Esophagus muscularis mucosa (tissue), 4 donors: ENCODE data around the gene GNA15. TPM values are rescaled to one million over a fixed set of nuclear protein-coding genes. Genes with fewer than 3 reads are reported as not detected.

Experiments used
- DNase-seq: peaks from one replicate; pipeline ENCODE4 v3.0.0-alpha.2; 2017; ENCODE audit errors: extremely low spot score
- H3K27ac ChIP-seq, 4 donors: fragments of 200-600 bp; sonication (generic); replicated peaks in 1 of 4; 1 replicate in 3 of 4; 2 replicates in 1 of 4; pipeline ENCODE4 v1.5.1; 2016 to 2019; ENCODE audit warnings: mild to moderate bottlenecking in 1 of 4
- H3K27me3 ChIP-seq, 4 donors: fragments of 200-600 bp; sonication (generic); one replicate each; pipeline versions ENCODE4 v1.5.1 to v1.6.0; 2016 to 2019
- H3K36me3 ChIP-seq, 4 donors: fragments of 200-600 bp; sonication (generic); one replicate each; pipeline ENCODE4 v1.5.1; 2016 to 2019
- H3K4me1 ChIP-seq, 4 donors: fragments of 200-600 bp; sonication (generic); one replicate each; pipeline ENCODE4 v1.5.1; 2016 to 2019
- H3K4me3 ChIP-seq, 4 donors: fragments of 200-600 bp; sonication (generic); 1 replicate in 2 of 4; 2 replicates in 2 of 4; pipeline ENCODE4 v1.5.1; 2016 to 2019; ENCODE audit warnings: mild to moderate bottlenecking in 4 of 4, moderate library complexity in 1 of 4
- H3K9me3 ChIP-seq, 4 donors: fragments of 200-600 bp; sonication (generic); 1 replicate in 3 of 4; 2 replicates in 1 of 4; pipeline ENCODE4 v1.5.1; 2016 to 2019
- CTCF ChIP-seq, 3 experiments: fragments of 200-600 bp in 2 of 3; fragments of 450-650 bp in 1 of 3; sonication (generic) in 2 of 3; IDR thresholded peaks; one replicate each; pipeline ENCODE4 v1.5.1; 2017 to 2019; ENCODE audit warnings: antibody characterized with exemption in 3 of 3, mild to moderate bottlenecking in 2 of 3, moderate library complexity in 1 of 3
- EP300 ChIP-seq: sonication (generic); formaldehyde crosslinking; IDR thresholded peaks from one replicate; pipeline ENCODE4 v1.6.1; 2017; ENCODE audit warnings: antibody characterized with exemption
- POLR2A ChIP-seq: fragments of 450-650 bp; IDR thresholded peaks from one replicate; pipeline ENCODE4 v1.6.1; 2017; ENCODE audit warnings: antibody characterized with exemption, moderate library complexity, mild to moderate bottlenecking, low read depth
- POLR2AphosphoS5 ChIP-seq, 2 donors: sonication (generic); formaldehyde crosslinking; IDR thresholded peaks; one replicate each; pipeline ENCODE4 v1.6.1; 2017; ENCODE audit warnings: antibody characterized with exemption in 2 of 2
- WGBS: methylation state at CpG from one replicate; pipeline ENCODE4 v1.1.5; 2018; 5-methylcytosine and 5-hydroxymethylcytosine counted together
- intact Hi-C: fragments of 100-400 bp; cut with DNase I; formaldehyde crosslinking; loops from one replicate; pipeline ENCODE4 v1.15.1; 2023
- total RNA-seq, 4 donors: library from RNA; depleted of rRNA; stranded (reverse); fragments of >200 nt; gene quantifications; one replicate each; pipeline versions ENCODE4 v1.1.0 to v1.2.1, GENCODE V29; 2016

The GNA15 gene
- total RNA-seq, 4 donors from 2014 or later, result 4.3 to 13.8 (median 5.3) TPM

- Histone ChIP-seq H3K4me3 (no peak overlapping the region), H3K36me3 (peaks cover 11 to 69% (median 67%) of the 10 kb centered on the region in 4 donors), H3K9me3 (no peaks in the 10 kb centered on the region), H3K4me1 (peaks cover 0 to 14% (median 7%) of the 10 kb centered on the region in 4 donors), H3K27me3 (no peaks in the 10 kb centered on the region), H3K27ac (no peak overlapping the region)
- intact Hi-C loops, result no loop called here
- TF ChIP-seq CTCF (IDR thresholded peaks at IDR 0.05), result no peak
- TF ChIP-seq POLR2AphosphoS5 (IDR thresholded peaks at IDR 0.05), result no peak
- no peak for TF ChIP-seq EP300
- no peak for TF ChIP-seq POLR2A
- 91% methylated on average over 22 of the region's 22 CpGs for WGBS
- no peak for DNase-seq
Observed at GRCh38 chr19:3121396-3121795, 14.4 kb upstream of the GNA15 start.

DNA sequence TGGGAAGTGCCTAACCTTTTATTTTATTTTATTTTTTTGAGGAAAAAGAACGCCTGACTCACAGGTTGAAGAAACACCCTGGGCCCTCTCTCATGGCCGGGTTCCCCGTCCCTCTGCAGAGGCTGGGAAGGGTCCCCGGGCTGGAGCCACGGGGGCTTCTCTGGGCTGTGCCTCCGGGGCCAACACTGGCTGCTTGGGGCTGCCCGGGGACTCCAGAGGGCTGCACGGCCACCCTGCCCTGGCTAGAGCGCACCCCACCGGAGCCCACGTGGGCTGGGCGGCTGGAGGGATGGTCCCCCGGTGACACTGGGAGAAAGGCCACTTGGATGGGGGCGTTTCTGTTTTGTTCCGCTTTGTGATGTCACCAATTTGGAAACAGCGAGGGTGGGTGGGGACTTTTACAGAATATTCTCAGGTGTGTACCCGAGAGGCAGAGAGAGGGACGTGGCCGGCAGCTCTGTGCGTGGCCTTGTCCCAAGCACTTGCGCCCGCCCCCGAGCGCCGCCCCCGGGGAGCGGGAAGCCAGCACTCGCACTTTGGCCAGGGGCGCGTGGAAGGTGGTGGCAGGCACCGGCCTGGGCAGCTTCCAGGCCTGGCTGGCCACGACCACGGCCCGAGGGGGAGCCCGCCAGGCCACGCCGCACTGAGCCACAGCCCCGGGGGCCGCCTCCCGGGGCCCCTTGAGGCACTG lies 13.9 kb upstream of the GNA15 start:
- WGBS, result 91% methylated on average over 11 of the region's 40 CpGs
- no peaks in the 10 kb centered on the region for H3K27me3 ChIP-seq
- no peaks in the 10 kb centered on the region for H3K9me3 ChIP-seq
- H3K36me3 ChIP-seq, result peaks cover 11 to 63% (median 61%) of the 10 kb centered on the region in 4 donors
- H3K27ac ChIP-seq, result no peak overlapping the region
- no peak overlapping the region for H3K4me3 ChIP-seq
- no peak for DNase-seq
- intact Hi-C loops, result no loop called here
- H3K4me1 ChIP-seq, result peaks cover 0 to 8% (median 1%) of the 10 kb centered on the region in 4 donors
- no peak for TF ChIP-seq POLR2AphosphoS5 (IDR thresholded peaks at IDR 0.05)

DNA sequence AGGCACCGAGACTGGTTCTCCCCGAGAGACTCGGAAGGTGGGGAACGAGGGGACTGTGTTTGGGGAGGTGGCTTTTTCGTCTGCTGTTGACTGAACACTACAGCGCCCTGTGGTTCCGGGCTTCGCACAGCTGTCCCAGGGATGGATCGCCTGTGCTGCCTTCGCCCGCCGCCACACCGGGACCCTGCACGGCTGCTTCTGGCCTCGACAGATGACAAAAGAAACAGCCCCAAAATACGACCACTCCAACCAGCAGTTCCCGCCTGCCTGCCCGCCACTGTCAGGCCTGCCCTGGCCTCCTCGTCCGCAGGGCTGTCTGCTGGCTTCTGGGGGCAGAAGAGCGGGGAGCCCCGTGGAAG lies 13.3 kb upstream of the GNA15 start:
- H3K4me3 ChIP-seq, result no peak overlapping the region
- no peaks in the 10 kb centered on the region for H3K27me3 ChIP-seq
- peaks cover 0 to 7% (median 0%) of the 10 kb centered on the region in 4 donors for H3K4me1 ChIP-seq
- H3K36me3 ChIP-seq, result peaks cover 11 to 59% (median 57%) of the 10 kb centered on the region in 4 donors
- 91% methylated on average over 16 of the region's 22 CpGs for WGBS
- intact Hi-C loops, result no loop called here
- TF ChIP-seq CTCF (IDR thresholded peaks at IDR 0.05), result no peak
- TF ChIP-seq POLR2AphosphoS5 (IDR thresholded peaks at IDR 0.05), result no peak
- no peak for TF ChIP-seq EP300
- no peak for TF ChIP-seq POLR2A
- no peak overlapping the region for H3K27ac ChIP-seq
- H3K9me3 ChIP-seq, result no peaks in the 10 kb centered on the region
- DNase-seq, result no peak

- TF ChIP-seq CTCF (IDR thresholded peaks at IDR 0.05) (no peak), POLR2A (no peak), EP300 (no peak), POLR2AphosphoS5 (IDR thresholded peaks at IDR 0.05) (no peak)
- Histone ChIP-seq H3K9me3 (no peaks in the 10 kb centered on the region), H3K27me3 (no peaks in the 10 kb centered on the region), H3K4me3 (no peak overlapping the region), H3K27ac (no peak overlapping the region), H3K4me1 (peaks cover 0 to 7% (median 0%) of the 10 kb centered on the region in 4 donors), H3K36me3 (peaks cover 11 to 52% (median 50%) of the 10 kb centered on the region in 4 donors)
- intact Hi-C loops, result no loop called here
- DNase-seq, result no peak
- WGBS, result 93% methylated on average over 16 of the region's 29 CpGs
Observed at GRCh38 chr19:3123088-3123721, 12.6 kb upstream of the GNA15 start.

DNA sequence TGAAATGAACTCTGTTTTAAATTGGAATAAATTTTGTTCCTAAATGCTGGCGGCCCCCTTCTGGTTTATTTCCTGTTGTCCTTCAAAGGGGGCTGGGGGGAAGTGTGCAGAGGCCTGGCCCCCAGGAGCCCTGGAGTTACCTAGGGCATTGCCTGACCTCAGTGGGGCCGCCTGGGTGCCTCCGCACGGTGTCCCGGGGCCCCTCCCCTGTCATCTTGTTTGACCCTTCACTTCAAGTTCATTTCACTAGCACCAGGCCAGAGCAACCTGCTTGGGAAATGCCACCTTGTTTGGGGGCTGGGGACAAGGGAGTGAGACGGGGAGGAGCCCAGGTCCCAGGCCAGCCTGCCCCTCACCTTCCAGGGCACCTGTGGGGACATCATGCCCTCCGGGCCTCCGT lies 11.9 kb upstream of the GNA15 start:
- TF ChIP-seq POLR2A (no peak), CTCF (IDR thresholded peaks at IDR 0.05) (no peak), POLR2AphosphoS5 (IDR thresholded peaks at IDR 0.05) (no peak), EP300 (no peak)
- no peak overlapping the region for H3K27ac ChIP-seq
- no peak overlapping the region for H3K4me3 ChIP-seq
- WGBS, result 51% methylated on average over 8 of the region's 8 CpGs
- intact Hi-C loops, result no loop called here
- no peaks in the 10 kb centered on the region for H3K9me3 ChIP-seq
- peaks cover 0 to 7% (median 0%) of the 10 kb centered on the region in 4 donors for H3K4me1 ChIP-seq
- H3K36me3 ChIP-seq, result peaks cover 5 to 44% (median 42%) of the 10 kb centered on the region in 4 donors
- H3K27me3 ChIP-seq, result no peaks in the 10 kb centered on the region
- DNase-seq, result no peak
